Activated T-helper 1 cell treated with Interleukin-2 at 50 U/mL for 16 hours (primary cell): Measurements from ENCODE around the gene SLCO2A1.

Source experiments
- DNase-seq: peaks from one replicate; pipeline ENCODE4 v3.0.0-alpha.2; 2020; ENCODE audit warnings: low read depth

SLCO2A1 gene

GRCh38 chr3:133949438-133949837 lies 80.3 kb downstream of the SLCO2A1 start:
- DNase-seq = no peak

GRCh38 chr3:133948996-133949395 lies 80.7 kb downstream of the SLCO2A1 start:
- DNase-seq = no peak

GRCh38 chr3:133948131-133948810 lies 81.5 kb downstream of the SLCO2A1 start:
- DNase-seq = no peak

GRCh38 chr3:133945381-133946095 lies 84.2 kb downstream of the SLCO2A1 start:
- no peak for DNase-seq

- DNase-seq = no peak
Measured at GRCh38 chr3:133944641-133945380, 84.9 kb downstream of the SLCO2A1 start.

GRCh38 chr3:133944181-133944580 lies 85.5 kb downstream of the SLCO2A1 start:
- no peak for DNase-seq

GRCh38 chr3:133943639-133944141 lies 86.0 kb downstream of the SLCO2A1 start:
- DNase-seq = no peak

- DNase-seq = no peak
Measured at GRCh38 chr3:133943031-133943535, 86.6 kb downstream of the SLCO2A1 start.

- DNase-seq = no peak
Measured at GRCh38 chr3:133941415-133941821, 88.3 kb downstream of the SLCO2A1 start.

GRCh38 chr3:133940536-133940935 lies 89.2 kb downstream of the SLCO2A1 start:
- DNase-seq = no peak

GRCh38 chr3:133939463-133939835 lies 90.3 kb downstream of the SLCO2A1 start:
- DNase-seq = no peak

GRCh38 chr3:133938770-133939462 lies 90.8 kb downstream of the SLCO2A1 start:
- no peak for DNase-seq

GRCh38 chr3:133937756-133938601 lies 91.7 kb downstream of the SLCO2A1 start:
- DNase-seq = no peak

GRCh38 chr3:133937061-133937686 lies 92.6 kb downstream of the SLCO2A1 start:
- DNase-seq = no peak

GRCh38 chr3:133935843-133936769 lies 93.6 kb downstream of the SLCO2A1 start:
- DNase-seq = no peak

GRCh38 chr3:133934996-133935842 lies 94.5 kb downstream of the SLCO2A1 start:
- no peak for DNase-seq

- no peak for DNase-seq
Measured at GRCh38 chr3:133934073-133934970, 95.4 kb downstream of the SLCO2A1 start.
